Subcutaneous abdominal adipose tissue (tissue), 5 donors: ENCODE results near the gene SGSM1.

ENCODE experiments used
- H3K27ac ChIP-seq: one replicate; pipeline ENCODE4 v1.7.0; 2013; ENCODE audit warnings: low read depth, mild to moderate bottlenecking, inconsistent platforms, low read length, moderate library complexity
- H3K27me3 ChIP-seq, 5 donors: one replicate each; pipeline ENCODE4 v1.7.0; 2013; ENCODE audit warnings: low read length in 5 of 5, inconsistent platforms in 1 of 5; ENCODE audit not compliant: control insufficient read depth in 5 of 5, insufficient read depth in 4 of 5
- H3K36me3 ChIP-seq, 5 donors: one replicate each; pipeline ENCODE4 v1.7.0; 2013; ENCODE audit warnings: low read length in 5 of 5; ENCODE audit not compliant: control insufficient read depth in 5 of 5, insufficient read depth in 5 of 5
- H3K4me1 ChIP-seq, 5 donors: one replicate each; pipeline ENCODE4 v1.7.0; 2013; ENCODE audit warnings: low read length in 5 of 5, mild to moderate bottlenecking in 3 of 5, moderate library complexity in 1 of 5; ENCODE audit not compliant: control insufficient read depth in 5 of 5, insufficient read depth in 5 of 5
- H3K4me3 ChIP-seq, 5 donors: one replicate each; pipeline ENCODE4 v1.7.0; 2013; ENCODE audit warnings: low read length in 5 of 5, low read depth in 1 of 5
- H3K9ac ChIP-seq, 5 donors: one replicate each; pipeline ENCODE4 v1.7.0; 2013; ENCODE audit warnings: low read length in 5 of 5, mild to moderate bottlenecking in 4 of 5, moderate library complexity in 3 of 5
- H3K9me3 ChIP-seq, 5 donors: one replicate each; pipeline ENCODE4 v1.7.0; 2013; ENCODE audit warnings: low read length in 5 of 5; ENCODE audit not compliant: control insufficient read depth in 5 of 5
- donor health status: healthy.
- donor health status: healthy.
- donor health status: healthy.
- donor health status: healthy.
- donor health status: healthy.

Gene SGSM1

DNA sequence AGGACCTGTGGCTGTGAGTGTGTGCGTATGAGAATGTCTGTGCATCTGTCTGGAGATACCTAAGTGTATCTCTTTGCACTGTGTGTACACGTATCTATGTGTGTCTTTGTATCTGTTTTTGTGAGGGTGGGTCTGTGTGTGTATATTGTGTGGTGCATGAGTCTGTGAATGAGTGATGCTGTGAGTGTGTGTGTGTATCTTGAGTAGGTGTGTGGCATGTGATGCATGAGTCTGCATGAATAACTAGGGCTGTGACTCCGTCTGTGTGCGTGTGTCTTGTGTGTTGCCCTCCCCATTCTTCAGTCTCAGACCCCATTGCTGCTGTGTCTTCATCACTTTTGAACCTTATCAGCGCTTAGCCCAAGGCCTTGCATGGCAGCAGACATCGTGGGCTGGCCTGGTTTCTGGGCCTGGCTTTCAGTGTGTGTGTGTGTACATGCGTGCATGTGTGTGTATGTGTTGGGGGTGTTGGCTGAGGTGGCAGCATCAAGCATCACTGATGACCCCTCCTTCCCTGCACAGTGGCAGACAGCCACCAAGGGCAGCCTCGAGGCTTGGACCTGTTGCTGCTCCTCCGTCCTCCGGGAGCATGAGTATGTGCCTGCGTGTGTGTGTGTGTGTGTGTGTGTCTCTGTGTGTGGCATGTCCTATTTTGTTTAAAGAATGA is 1.4 kb downstream of the SGSM1 start:
- peaks cover 0 to 11% (median 9%) of the 10 kb centered on the region in 5 donors for H3K4me1 ChIP-seq
- H3K36me3 ChIP-seq, result no peaks in the 10 kb centered on the region
- H3K9me3 ChIP-seq, result no peaks in the 10 kb centered on the region
- peaks cover 0 to 3% (median 0%) of the 10 kb centered on the region in 5 donors for H3K27me3 ChIP-seq
- no peak overlapping the region for H3K9ac ChIP-seq
- H3K27ac ChIP-seq, result no peak overlapping the region
- H3K4me3 ChIP-seq, result no peak overlapping the region

DNA sequence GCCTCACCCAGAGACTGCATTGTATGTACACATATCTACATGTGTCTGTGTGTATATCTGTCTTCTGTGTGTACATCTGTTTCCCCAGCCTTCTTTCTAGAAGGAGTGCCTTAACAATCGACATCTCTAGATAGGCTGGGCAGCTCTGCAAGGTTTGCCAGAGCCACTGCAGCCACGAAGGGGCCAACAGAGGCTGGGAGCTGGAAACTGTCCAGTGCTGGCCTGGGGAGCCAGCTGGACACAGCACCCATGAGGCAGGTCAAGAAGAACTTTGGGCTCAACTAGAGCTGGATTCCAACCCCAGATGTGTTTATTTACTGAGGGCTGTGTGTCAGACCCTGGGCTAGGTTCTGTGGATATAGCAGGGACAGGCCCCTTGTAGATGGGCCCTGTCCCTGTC is 3.3 kb downstream of the SGSM1 start:
- peaks cover 0 to 10% (median 0%) of the 10 kb centered on the region in 5 donors for H3K27me3 ChIP-seq
- H3K4me3 ChIP-seq, result no peak overlapping the region
- peaks cover 0 to 19% (median 9%) of the 10 kb centered on the region in 5 donors for H3K4me1 ChIP-seq
- H3K9me3 ChIP-seq, result no peaks in the 10 kb centered on the region
- H3K9ac ChIP-seq, result no peak overlapping the region
- H3K27ac ChIP-seq, result no peak overlapping the region
- no peaks in the 10 kb centered on the region for H3K36me3 ChIP-seq

DNA sequence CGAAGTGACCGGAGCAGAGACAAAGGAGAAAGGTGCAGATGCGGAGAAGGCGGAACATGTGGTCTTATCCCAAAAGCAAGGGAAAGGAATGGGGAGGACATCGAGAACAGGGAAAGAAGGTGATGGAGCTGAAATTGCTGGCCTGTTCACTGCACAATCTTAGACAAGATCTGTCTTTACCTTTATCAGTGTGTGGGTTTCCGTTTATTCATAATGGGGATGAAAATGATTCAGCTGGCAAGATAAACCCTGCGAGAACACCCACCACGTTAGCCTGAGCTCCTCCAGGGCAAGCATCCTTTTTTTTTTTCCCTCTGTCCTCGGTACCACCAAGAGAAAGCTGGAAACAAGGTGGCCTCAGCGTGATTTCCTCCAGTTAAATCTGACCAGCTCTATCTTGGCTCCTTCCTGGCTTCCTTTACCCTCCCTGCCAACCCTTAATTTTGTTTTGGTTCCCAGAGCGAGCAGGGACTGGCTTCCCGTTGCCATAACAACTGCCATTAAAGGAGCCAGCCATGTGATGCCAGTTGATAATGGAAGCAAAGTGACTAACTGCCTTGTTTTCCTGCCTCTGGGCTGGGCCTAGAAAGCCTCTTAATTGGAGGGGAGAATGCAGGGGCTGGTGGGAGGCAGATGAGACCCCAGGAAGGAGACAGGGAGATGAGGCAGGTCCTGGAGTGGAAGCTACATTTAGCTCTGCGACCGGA is 4.2 kb downstream of the SGSM1 start:
- H3K36me3 ChIP-seq, result no peaks in the 10 kb centered on the region
- H3K27ac ChIP-seq, result no peak overlapping the region
- peaks cover 0 to under 1% (median 0%) of the 10 kb centered on the region in 5 donors for H3K9me3 ChIP-seq
- no peak overlapping the region for H3K4me3 ChIP-seq
- peaks cover 0 to 10% (median 0%) of the 10 kb centered on the region in 5 donors for H3K27me3 ChIP-seq
- peaks cover 0 to 19% (median 9%) of the 10 kb centered on the region in 5 donors for H3K4me1 ChIP-seq
- no peak overlapping the region for H3K9ac ChIP-seq

DNA sequence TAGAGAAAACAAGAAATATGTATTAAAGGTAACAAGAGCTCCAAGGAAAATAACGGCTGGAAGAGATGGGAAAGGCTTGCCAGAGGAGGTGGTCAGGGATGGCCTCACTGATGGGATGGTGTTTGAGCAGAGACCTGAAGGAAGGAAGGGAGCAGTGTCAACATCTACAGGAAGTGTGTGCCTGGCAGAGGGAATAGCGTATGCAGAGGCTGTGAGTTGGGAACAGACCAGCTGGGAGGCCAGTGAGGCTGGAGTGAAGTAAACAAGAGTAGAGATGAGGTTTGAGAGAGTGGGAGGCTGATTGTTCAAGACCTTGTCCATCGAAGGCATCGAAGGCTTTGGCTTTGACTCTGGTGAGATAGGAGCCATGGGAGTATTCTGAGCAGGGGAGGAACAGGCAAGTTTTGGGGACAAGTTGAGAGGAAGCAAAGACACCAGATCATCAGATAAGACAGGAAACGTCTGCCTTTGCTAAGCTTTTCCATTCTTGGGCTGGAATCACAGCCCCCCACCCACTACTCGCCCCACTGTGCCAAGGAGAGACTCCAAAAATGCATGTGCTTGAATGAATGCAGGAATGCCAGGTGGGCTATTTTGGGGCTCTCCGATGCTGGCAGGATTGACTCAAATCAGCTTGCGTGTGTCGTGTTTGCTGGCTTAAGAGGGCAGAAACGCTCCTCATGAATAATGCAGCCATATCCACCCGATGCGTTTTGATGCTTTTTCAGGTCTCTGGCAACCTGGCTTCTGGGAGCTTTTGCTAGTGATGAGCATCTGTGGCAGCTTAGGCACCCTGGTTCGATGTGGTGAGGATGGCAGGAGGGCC is 7.2 kb downstream of the SGSM1 start:
- peaks cover 0 to 15% (median 0%) of the 10 kb centered on the region in 5 donors for H3K27me3 ChIP-seq
- no peak overlapping the region for H3K27ac ChIP-seq
- H3K9me3 ChIP-seq, result peaks cover 0 to 11% (median 6%) of the 10 kb centered on the region in 5 donors
- H3K9ac ChIP-seq, result no peak overlapping the region
- H3K4me3 ChIP-seq, result no peak overlapping the region
- peaks cover 0 to 10% (median 0%) of the 10 kb centered on the region in 5 donors for H3K4me1 ChIP-seq
- no peaks in the 10 kb centered on the region for H3K36me3 ChIP-seq

DNA sequence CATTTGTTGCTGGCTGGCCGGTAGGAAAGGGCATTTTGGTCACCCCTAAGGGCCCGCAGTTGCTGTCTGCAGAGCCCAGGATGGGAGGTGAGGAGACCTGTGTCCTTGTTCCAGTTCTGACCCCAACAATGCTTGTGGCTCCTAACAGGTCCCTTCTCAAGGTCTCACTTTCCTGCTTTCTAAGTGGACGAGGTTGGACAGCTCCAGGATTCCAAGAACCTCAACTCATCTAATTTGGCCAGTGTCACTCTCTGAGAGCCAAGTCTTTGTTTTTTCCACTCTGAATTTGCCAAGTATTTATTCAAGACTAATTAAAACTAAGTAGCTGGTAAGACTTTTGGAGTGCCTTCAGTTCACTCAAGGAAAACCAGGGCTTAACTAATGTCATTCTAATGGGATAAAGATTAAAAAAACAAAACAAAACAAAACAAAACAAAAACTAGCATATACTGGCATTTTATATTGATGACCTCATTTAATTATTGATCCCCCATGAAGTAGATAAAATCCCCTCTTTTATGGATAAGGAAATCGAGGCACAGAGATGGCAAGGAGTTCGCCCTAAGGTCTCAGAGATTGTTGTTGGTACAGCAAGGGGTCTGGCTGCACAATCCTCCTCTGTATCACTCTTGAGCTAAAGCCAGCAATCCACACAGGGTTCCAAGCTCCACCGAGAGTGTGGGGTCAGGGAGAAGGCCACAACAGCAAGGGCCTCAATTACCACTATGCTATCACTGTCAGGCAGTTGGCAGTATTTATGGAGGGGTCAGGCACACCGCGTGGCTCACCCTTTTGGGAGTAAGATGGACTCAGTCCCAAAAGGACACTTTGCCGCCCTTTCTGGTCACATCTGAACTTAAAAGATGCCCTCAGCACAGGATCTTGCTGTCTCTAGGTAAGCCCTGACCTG is 8.1 kb downstream of the SGSM1 start:
- Histone ChIP-seq H3K9me3 (peaks cover 0 to 11% (median 6%) of the 10 kb centered on the region in 5 donors), H3K27ac (no peak overlapping the region), H3K27me3 (peaks cover 0 to 15% (median 0%) of the 10 kb centered on the region in 5 donors), H3K36me3 (no peaks in the 10 kb centered on the region), H3K4me3 (no peak overlapping the region), H3K4me1 (peaks cover 0 to 10% (median 0%) of the 10 kb centered on the region in 5 donors), H3K9ac (no peak overlapping the region)

DNA sequence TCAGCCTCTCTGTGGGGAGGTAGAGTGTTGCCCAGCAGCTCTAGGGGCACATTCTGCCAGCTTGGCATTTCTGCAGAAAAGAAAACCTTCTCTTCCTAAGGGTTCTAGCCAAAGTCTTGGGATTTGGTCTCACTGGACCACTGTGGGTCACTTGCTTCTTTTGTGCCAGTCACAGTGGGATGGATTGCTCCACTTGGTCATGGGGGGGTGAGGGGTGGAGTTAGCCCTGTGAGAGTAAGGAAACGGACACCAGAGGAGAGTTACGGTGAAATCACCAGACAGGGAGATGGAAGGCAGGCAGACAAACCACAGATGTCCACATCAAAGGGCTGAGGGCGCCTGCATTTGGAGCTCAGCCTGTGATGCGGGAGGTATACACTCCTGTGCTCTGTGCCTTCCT is 10.8 kb downstream of the SGSM1 start:
- Histone ChIP-seq H3K9me3 (peaks cover 0 to 11% (median 6%) of the 10 kb centered on the region in 5 donors), H3K27ac (no peak overlapping the region), H3K4me3 (no peak overlapping the region), H3K4me1 (peaks cover 0 to 16% (median 6%) of the 10 kb centered on the region in 5 donors), H3K9ac (no peak overlapping the region), H3K27me3 (peaks cover 0 to 15% (median 4%) of the 10 kb centered on the region in 5 donors), H3K36me3 (no peaks in the 10 kb centered on the region)

DNA sequence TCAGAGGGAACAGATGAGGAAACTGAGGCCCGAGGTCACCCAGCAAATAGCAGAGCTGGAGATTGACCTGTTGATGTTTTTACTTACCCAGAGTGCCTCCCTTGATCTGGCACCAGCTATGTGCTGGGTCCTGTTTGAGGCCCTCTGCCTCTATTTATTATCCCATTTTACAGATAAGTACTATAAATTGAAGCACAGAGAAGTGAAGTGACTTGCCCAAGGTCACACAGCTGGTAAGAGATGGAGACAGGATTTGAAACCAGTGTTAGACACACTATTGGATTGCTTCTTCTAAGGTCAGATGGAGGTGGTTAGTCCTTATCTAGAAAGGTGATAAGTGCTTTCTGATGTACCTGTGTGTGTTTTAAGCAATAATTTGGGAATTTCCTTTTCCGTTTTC is 13.5 kb downstream of the SGSM1 start:
- H3K27ac ChIP-seq, result no peak overlapping the region
- peaks cover 0 to 11% (median 6%) of the 10 kb centered on the region in 5 donors for H3K9me3 ChIP-seq
- no peak overlapping the region for H3K9ac ChIP-seq
- no peak overlapping the region for H3K4me3 ChIP-seq
- peaks cover 0 to 12% (median 6%) of the 10 kb centered on the region in 5 donors for H3K27me3 ChIP-seq
- no peaks in the 10 kb centered on the region for H3K36me3 ChIP-seq
- peaks cover 0 to 7% (median 6%) of the 10 kb centered on the region in 5 donors for H3K4me1 ChIP-seq

DNA sequence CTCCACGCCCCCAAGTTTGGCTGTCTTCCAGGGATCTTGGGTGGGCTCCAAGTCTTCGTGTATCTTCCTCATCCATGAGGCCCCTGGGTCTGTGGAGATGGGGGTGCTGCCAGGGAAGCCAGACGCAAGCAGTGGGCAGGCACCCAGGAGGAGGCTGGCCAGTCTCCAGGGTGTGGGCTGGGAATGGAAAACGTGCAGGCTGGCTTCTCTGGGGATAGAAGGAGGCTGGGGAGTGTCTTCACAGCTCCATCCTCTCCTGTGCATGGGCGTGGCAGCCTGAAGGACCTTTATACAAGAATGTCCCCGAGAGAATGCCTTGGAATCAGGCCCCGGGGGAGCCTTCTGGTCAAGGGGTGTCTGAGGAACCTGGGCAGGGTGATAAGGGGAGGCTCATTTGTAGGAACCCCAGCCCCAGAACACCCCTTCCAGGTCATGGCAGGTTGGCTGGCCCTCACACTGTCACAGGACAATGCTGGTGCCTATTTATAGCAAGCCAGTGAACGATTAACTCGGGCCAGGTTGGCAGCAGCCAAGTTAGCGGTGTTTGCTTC is 14.0 kb downstream of the SGSM1 start:
- H3K4me3 ChIP-seq, result no peak overlapping the region
- peaks cover 0 to 7% (median 6%) of the 10 kb centered on the region in 5 donors for H3K4me1 ChIP-seq
- peaks cover 0 to 11% (median 6%) of the 10 kb centered on the region in 5 donors for H3K9me3 ChIP-seq
- H3K27ac ChIP-seq, result no peak overlapping the region
- no peaks in the 10 kb centered on the region for H3K36me3 ChIP-seq
- peaks cover 3 to 14% (median 8%) of the 10 kb centered on the region in 5 donors for H3K27me3 ChIP-seq
- no peak overlapping the region for H3K9ac ChIP-seq

DNA sequence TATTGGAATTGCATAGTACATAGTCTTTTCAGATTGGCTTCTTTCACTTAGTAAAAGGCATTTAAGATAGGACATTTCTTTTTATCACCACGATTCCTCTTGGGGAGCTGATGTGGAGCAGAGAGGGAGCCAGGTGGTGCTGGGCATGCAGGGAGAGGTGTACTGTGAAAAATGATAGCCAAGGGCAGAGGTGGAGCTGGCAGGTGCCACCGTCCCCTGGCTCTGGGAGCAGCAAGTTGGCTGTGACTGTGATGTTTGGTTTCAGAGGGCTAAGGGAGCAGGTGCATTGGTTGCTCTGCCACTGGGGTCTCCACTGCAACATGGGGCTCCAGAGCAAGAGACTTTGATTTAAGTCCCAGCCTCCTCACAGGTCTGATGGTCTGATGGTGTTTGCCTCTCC is 16.5 kb downstream of the SGSM1 start:
- peaks cover 0 to 7% (median 6%) of the 10 kb centered on the region in 5 donors for H3K4me1 ChIP-seq
- H3K9me3 ChIP-seq, result no peaks in the 10 kb centered on the region
- no peaks in the 10 kb centered on the region for H3K36me3 ChIP-seq
- peaks cover 5 to 16% (median 12%) of the 10 kb centered on the region in 5 donors for H3K27me3 ChIP-seq
- no peak overlapping the region for H3K4me3 ChIP-seq
- no peak overlapping the region for H3K9ac ChIP-seq
- H3K27ac ChIP-seq, result no peak overlapping the region
